ENCODE results near the gene AHDC1. TPM values are rescaled to one million over a fixed set of nuclear protein-coding genes. Genes with fewer than 3 reads are reported as not detected.

Gene AHDC1
- total and polyA plus RNA-seq, 2 of the 13 experiments (the other 11 are each of a cell fraction or from before 2014, with no cell fraction given), result 1.0 to 2.7 TPM

DNA sequence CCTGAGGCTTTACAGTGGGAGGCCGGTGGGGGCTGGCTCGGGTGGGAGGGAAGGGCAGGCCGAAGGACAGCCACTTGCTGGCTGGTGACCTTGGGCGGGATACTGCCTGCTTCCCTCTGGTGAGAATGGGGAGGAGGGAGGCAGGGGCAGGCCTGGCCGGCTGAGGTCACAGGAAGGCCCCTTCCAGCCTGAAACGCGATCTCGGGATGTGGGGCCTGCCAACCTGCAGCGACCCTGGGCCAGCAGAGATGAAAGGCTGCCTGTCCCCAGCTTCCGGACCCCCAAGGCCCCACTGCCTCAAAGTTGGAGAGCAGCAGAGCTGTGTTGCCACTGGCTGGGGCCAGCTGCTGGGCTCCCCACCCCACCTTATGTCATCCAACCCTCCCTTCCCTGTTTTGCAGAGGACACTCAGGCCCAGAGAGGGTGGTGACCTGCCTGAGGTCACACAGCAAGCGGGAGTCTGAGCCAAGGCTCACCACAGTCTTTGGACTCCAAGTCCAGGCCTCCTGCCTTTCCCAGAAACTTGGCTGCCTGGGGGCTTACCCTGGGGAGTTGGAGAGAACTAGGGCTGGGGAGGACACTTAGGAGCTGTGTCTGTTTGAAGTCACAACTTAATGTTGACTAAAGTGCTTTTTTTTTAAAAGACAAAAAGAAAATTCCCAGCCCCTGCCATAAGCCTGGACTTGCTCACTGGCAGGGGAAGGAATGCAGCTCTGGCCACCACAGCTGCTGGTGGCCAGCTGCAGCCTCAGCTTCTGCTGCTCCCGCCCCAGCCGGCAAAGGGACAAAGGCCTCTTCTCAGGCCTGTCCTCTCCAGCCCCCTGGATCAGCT is 99.1 kb downstream of the AHDC1 start (continued):
- peak; percentile 99 for TF ChIP-seq ETV5 (CRISPR knock-in tag; IDR thresholded peaks at IDR 0.05; ENCODE audit: borderline replicate concordance)
- peak; percentile 96 for TF ChIP-seq ADNP (CRISPR knock-in tag; IDR thresholded peaks at IDR 0.05)
- no peak for TF ChIP-seq ZNF660 (CRISPR knock-in tag; IDR thresholded peaks at IDR 0.05; ENCODE audit: borderline replicate concordance, low read depth)
- TF ChIP-seq NR2C2 (CRISPR knock-in tag; IDR thresholded peaks at IDR 0.05; ENCODE audit: borderline replicate concordance), result peak; percentile 30; the same call in 1 of the 2 replicates
- TF ChIP-seq ZNF616 (CRISPR knock-in tag; IDR thresholded peaks at IDR 0.05; ENCODE audit: low read depth), result no peak
- TF ChIP-seq FOXO1 (CRISPR knock-in tag; IDR thresholded peaks at IDR 0.05), result peak; percentile 75
- TF ChIP-seq, protein P1, sequence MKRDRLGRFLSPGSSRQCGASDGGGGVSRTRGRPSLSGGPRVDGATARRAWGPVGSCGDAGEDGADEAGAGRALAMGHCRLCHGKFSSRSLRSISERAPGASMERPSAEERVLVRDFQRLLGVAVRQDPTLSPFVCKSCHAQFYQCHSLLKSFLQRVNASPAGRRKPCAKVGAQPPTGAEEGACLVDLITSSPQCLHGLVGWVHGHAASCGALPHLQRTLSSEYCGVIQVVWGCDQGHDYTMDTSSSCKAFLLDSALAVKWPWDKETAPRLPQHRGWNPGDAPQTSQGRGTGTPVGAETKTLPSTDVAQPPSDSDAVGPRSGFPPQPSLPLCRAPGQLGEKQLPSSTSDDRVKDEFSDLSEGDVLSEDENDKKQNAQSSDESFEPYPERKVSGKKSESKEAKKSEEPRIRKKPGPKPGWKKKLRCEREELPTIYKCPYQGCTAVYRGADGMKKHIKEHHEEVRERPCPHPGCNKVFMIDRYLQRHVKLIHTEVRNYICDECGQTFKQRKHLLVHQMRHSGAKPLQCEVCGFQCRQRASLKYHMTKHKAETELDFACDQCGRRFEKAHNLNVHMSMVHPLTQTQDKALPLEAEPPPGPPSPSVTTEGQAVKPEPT (CRISPR knock-in tag; IDR thresholded peaks at IDR 0.05; ENCODE audit: low read depth), result no peak
- no peak; the same call in 1 of the 2 replicates for TF ChIP-seq RBFOX2 (IDR thresholded peaks at IDR 0.05; ENCODE audit: low read depth, low read length)
- no peak for TF ChIP-seq ZNF678 (CRISPR knock-in tag; IDR thresholded peaks at IDR 0.05)
- 0 out of 2 replicates have a peak, but pooled peaks have one; percentile 36 for TF ChIP-seq ZNF567 (CRISPR knock-in tag; IDR thresholded peaks at IDR 0.05; ENCODE audit: borderline replicate concordance)
- TF ChIP-seq, protein P2, sequence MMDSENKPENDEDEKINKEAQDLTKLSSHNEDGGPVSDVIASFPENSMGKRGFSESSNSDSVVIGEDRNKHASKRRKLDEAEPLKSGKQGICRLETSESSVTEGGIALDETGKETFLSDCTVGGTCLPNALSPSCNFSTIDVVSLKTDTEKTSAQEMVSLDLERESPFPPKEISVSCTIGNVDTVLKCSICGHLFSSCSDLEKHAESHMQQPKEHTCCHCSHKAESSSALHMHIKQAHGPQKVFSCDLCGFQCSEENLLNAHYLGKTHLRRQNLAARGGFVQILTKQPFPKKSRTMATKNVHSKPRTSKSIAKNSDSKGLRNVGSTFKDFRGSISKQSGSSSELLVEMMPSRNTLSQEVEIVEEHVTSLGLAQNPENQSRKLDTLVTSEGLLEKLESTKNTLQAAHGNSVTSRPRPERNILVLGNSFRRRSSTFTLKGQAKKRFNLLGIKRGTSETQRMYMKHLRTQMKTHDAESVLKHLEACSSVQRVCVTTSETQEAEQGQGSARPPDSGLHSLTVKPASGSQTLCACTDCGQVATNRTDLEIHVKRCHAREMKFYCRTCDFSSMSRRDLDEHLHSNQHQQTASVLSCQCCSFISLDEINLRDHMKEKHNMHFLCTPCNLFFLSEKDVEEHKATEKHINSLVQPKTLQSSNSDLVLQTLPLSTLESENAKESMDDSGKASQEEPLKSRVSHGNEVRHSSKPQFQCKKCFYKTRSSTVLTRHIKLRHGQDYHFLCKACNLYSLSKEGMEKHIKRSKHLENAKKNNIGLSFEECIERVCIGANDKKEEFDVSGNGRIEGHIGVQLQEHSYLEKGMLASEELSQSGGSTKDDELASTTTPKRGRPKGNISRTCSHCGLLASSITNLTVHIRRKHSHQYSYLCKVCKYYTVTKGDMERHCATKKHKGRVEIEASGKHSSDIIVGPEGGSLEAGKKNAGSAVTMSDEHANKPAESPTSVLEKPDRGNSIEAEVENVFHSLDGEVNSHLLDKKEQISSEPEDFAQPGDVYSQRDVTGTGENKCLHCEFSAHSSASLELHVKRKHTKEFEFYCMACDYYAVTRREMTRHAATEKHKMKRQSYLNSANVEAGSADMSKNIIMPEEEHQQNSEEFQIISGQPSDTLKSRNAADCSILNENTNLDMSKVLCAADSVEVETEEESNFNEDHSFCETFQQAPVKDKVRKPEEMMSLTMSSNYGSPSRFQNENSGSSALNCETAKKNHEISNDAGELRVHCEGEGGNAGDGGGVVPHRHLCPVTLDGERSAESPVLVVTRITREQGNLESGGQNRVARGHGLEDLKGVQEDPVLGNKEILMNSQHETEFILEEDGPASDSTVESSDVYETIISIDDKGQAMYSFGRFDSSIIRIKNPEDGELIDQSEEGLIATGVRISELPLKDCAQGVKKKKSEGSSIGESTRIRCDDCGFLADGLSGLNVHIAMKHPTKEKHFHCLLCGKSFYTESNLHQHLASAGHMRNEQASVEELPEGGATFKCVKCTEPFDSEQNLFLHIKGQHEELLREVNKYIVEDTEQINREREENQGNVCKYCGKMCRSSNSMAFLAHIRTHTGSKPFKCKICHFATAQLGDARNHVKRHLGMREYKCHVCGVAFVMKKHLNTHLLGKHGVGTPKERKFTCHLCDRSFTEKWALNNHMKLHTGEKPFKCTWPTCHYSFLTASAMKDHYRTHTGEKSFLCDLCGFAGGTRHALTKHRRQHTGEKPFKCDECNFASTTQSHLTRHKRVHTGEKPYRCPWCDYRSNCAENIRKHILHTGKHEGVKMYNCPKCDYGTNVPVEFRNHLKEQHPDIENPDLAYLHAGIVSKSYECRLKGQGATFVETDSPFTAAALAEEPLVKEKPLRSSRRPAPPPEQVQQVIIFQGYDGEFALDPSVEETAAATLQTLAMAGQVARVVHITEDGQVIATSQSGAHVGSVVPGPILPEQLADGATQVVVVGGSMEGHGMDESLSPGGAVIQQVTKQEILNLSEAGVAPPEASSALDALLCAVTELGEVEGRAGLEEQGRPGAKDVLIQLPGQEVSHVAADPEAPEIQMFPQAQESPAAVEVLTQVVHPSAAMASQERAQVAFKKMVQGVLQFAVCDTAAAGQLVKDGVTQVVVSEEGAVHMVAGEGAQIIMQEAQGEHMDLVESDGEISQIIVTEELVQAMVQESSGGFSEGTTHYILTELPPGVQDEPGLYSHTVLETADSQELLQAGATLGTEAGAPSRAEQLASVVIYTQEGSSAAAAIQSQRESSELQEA (CRISPR knock-in tag; IDR thresholded peaks at IDR 0.05; ENCODE audit: not compliant biosample characterization), result peak; percentile 62
- TF ChIP-seq PHF5A (CRISPR knock-in tag; IDR thresholded peaks at IDR 0.05; ENCODE audit: low read depth, unreplicated experiment), result no peak
- TF ChIP-seq, protein P3, sequence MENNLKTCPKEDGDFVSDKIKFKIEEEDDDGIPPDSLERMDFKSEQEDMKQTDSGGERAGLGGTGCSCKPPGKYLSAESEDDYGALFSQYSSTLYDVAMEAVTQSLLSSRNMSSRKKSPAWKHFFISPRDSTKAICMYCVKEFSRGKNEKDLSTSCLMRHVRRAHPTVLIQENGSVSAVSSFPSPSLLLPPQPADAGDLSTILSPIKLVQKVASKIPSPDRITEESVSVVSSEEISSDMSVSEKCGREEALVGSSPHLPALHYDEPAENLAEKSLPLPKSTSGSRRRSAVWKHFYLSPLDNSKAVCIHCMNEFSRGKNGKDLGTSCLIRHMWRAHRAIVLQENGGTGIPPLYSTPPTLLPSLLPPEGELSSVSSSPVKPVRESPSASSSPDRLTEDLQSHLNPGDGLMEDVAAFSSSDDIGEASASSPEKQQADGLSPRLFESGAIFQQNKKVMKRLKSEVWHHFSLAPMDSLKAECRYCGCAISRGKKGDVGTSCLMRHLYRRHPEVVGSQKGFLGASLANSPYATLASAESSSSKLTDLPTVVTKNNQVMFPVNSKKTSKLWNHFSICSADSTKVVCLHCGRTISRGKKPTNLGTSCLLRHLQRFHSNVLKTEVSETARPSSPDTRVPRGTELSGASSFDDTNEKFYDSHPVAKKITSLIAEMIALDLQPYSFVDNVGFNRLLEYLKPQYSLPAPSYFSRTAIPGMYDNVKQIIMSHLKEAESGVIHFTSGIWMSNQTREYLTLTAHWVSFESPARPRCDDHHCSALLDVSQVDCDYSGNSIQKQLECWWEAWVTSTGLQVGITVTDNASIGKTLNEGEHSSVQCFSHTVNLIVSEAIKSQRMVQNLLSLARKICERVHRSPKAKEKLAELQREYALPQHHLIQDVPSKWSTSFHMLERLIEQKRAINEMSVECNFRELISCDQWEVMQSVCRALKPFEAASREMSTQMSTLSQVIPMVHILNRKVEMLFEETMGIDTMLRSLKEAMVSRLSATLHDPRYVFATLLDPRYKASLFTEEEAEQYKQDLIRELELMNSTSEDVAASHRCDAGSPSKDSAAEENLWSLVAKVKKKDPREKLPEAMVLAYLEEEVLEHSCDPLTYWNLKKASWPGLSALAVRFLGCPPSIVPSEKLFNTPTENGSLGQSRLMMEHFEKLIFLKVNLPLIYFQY (CRISPR knock-in tag; IDR thresholded peaks at IDR 0.05; ENCODE audit: borderline replicate concordance), result no peak
- 0 out of 2 replicates have a peak, but pooled peaks have one; percentile 46 for TF ChIP-seq DNMT1 (CRISPR knock-in tag; IDR thresholded peaks at IDR 0.05)

Measured in HepG2 (cell line).